HCT116 (cell line): ENCODE data around the gene CST4. TPM values are rescaled to one million over a fixed set of nuclear protein-coding genes. Genes with fewer than 3 reads are reported as not detected.

Experiments used
- ATAC-seq: fragments of 200-7000 bp; cut with Tn5 transposase; 2 replicates; pipeline ENCODE4 v1.9.1; 2020; ENCODE audit warnings: mild to moderate bottlenecking, moderate library complexity
- BruUV-seq: library from RNA; stranded (reverse); fragments of 400-500 nt; replicated peaks from 2 replicates; lab custom pipeline; 2021; lab: Mats Ljungman, UMichigan
- CTCF ChIA-PET: fragments of 300-600 bp; sonication (Branson Sonifier 250); formaldehyde crosslinking; loops from one replicate; lab custom pipeline; 2021; ENCODE audit warnings: antibody characterized with exemption; lab: Charles Lee
- POLR2A ChIA-PET: fragments of 300-600, 350-600 bp; sonication (Branson Sonifier 250); formaldehyde crosslinking; loops from one replicate; lab custom pipeline; 2021; ENCODE audit warnings: antibody characterized with exemption; lab: Charles Lee
- RAD21 ChIA-PET, 2 experiments: fragments of 300-600 bp; sonication (Branson Sonifier 250); formaldehyde crosslinking; loops; one replicate each; lab custom pipeline; 2023; ENCODE audit warnings: low total read pairs in 2 of 2; ENCODE audit not compliant: uncharacterized antibody in 2 of 2, unreplicated experiment in 2 of 2, low non-redundant PET in 1 of 2; lab: Charles Lee
- DNase-seq: peaks from one replicate; pipeline ENCODE4 v3.0.0-alpha.2; 2010; ENCODE audit warnings: low read depth, low spot score
- H2AFZ ChIP-seq: fragments of 200-600 bp; shearing (Covaris generic), sonication (generic); 2 replicates; pipeline ENCODE4 v1.6.1; 2017; ENCODE audit warnings: low read depth, mixed run types, mixed read lengths, antibody characterized with exemption, low read length; ENCODE audit not compliant: poor library complexity, severe bottlenecking
- H3K27ac ChIP-seq: 2 replicates; pipeline ENCODE4 v1.5.1; 2012; ENCODE audit warnings: low read depth, low read length
- H3K27me3 ChIP-seq: fragments of 200-600 bp; sonication (generic); 2 replicates; pipeline ENCODE4 v1.6.1; 2016; ENCODE audit warnings: mixed run types, low read length, mixed read lengths; ENCODE audit not compliant: insufficient read depth
- H3K36me3 ChIP-seq, 2 experiments: fragments of 200-500 bp in 1 of 2; fragments of 200-600 bp in 1 of 2; sonication (Bioruptor generic) in 1 of 2; sonication (generic) in 1 of 2; 2 replicates each; pipeline versions ENCODE4 v1.5.1 to v1.6.1; 2014 to 2016; ENCODE audit warnings: low read length in 2 of 2, inconsistent platforms in 1 of 2, mixed read lengths in 1 of 2, mixed run types in 1 of 2; ENCODE audit not compliant: insufficient read depth in 2 of 2, control insufficient read depth in 1 of 2
- H3K4me1 ChIP-seq, 2 experiments: fragments of 200-600 bp in 1 of 2; sonication (generic) in 1 of 2; 2 replicates each; pipeline versions ENCODE4 v1.5.1 to v1.6.1; 2012 to 2017; ENCODE audit warnings: low read length in 2 of 2, inconsistent platforms in 1 of 2, mild to moderate bottlenecking in 1 of 2, mixed read lengths in 1 of 2, mixed run types in 1 of 2, moderate library complexity in 1 of 2; ENCODE audit not compliant: insufficient read depth in 2 of 2, control insufficient read depth in 1 of 2
- H3K4me2 ChIP-seq: fragments of 200-600 bp; sonication (generic); 2 replicates; pipeline ENCODE4 v1.6.1; 2017; ENCODE audit warnings: mixed run types, low read length, mixed read lengths
- H3K4me3 ChIP-seq, 2 experiments: fragments of 200-600 bp in 1 of 2; sonication (generic) in 1 of 2; replicated peaks in 1 of 2; 2 replicates each; pipeline ENCODE4 v1.5.1; 2011 to 2016; ENCODE audit warnings: low read length in 2 of 2, control low read depth in 1 of 2, low read depth in 1 of 2, mild to moderate bottlenecking in 1 of 2, mixed read lengths in 1 of 2, mixed run types in 1 of 2
- H3K79me2 ChIP-seq: fragments of 200-600 bp; sonication (generic); 2 replicates; pipeline ENCODE4 v1.6.1; 2017; ENCODE audit warnings: mild to moderate bottlenecking, mixed run types, low read length, moderate library complexity, mixed read lengths; ENCODE audit not compliant: insufficient read depth
- H3K9ac ChIP-seq: fragments of 200-600 bp; sonication (generic); 2 replicates; pipeline ENCODE4 v1.6.1; 2016; ENCODE audit warnings: low read length, mixed read lengths
- H3K9me2 ChIP-seq: fragments of 200-600 bp; sonication (generic), shearing (Covaris generic); 2 replicates; pipeline ENCODE4 v1.6.1; 2017; ENCODE audit warnings: mixed run types, mild to moderate bottlenecking, moderate library complexity; ENCODE audit not compliant: insufficient read depth
- H3K9me3 ChIP-seq, 2 experiments: fragments of 200-500 bp in 1 of 2; fragments of 200-600 bp in 1 of 2; sonication (Bioruptor generic) in 1 of 2; sonication (generic) in 1 of 2; 2 replicates each; pipeline ENCODE4 v1.6.1; 2014 to 2017; ENCODE audit warnings: low read length in 2 of 2, mixed read lengths in 2 of 2, inconsistent platforms in 1 of 2, low read depth in 1 of 2, mild to moderate bottlenecking in 1 of 2, mixed run types in 1 of 2, moderate library complexity in 1 of 2; ENCODE audit not compliant: control insufficient read depth in 1 of 2, insufficient read depth in 1 of 2
- H4K20me1 ChIP-seq: fragments of 200-600 bp; sonication (generic), shearing (Covaris generic); 2 replicates; pipeline ENCODE4 v1.6.1; 2017; ENCODE audit warnings: mixed run types, mild to moderate bottlenecking, moderate library complexity; ENCODE audit not compliant: insufficient read depth
- ATF3 ChIP-seq: IDR thresholded peaks from 2 replicates; pipeline ENCODE4 v1.6.1; 2012
- CBX3 ChIP-seq: IDR thresholded peaks from 2 replicates; pipeline ENCODE4 v1.6.1; 2012; ENCODE audit warnings: low read depth
- CEBPB ChIP-seq: IDR thresholded peaks from 2 replicates; pipeline ENCODE4 v1.6.1; 2012; ENCODE audit warnings: low read depth
- EGR1 ChIP-seq: IDR thresholded peaks from 2 replicates; pipeline ENCODE4 v1.6.1; 2012; ENCODE audit warnings: low read depth
- ELF1 ChIP-seq: IDR thresholded peaks from 2 replicates; pipeline ENCODE4 v1.6.1; 2012; ENCODE audit warnings: low read depth, borderline replicate concordance
- EZH2 ChIP-seq: fragments of 200-600 bp; sonication (generic); IDR thresholded peaks from 2 replicates; pipeline ENCODE4 v1.6.1; 2017; ENCODE audit warnings: antibody characterized with exemption, mixed run types
- EZH2phosphoT487 ChIP-seq: fragments of 200-600 bp; IDR thresholded peaks from 2 replicates; pipeline ENCODE4 v1.6.1; 2018; ENCODE audit warnings: antibody characterized with exemption, borderline replicate concordance
- FOSL1 ChIP-seq: IDR thresholded peaks from 2 replicates; pipeline ENCODE4 v1.6.1; 2012; ENCODE audit warnings: low read depth
- JUND ChIP-seq: IDR thresholded peaks from 2 replicates; pipeline ENCODE4 v1.6.1; 2012
- MAX ChIP-seq: IDR thresholded peaks from 2 replicates; pipeline ENCODE4 v1.6.1; 2012
- POLR2A ChIP-seq: IDR thresholded peaks from 2 replicates; pipeline ENCODE4 v1.7.0; 2011; ENCODE audit warnings: borderline replicate concordance; ENCODE audit not compliant: insufficient read depth, insufficient read length; ENCODE audit errors: extremely low read depth
- POLR2AphosphoS5 ChIP-seq: IDR thresholded peaks from 2 replicates; pipeline ENCODE4 v1.6.1; 2011; ENCODE audit warnings: mild to moderate bottlenecking, low read depth, low read length, moderate library complexity
- RAD21 ChIP-seq: IDR thresholded peaks from 2 replicates; pipeline ENCODE4 v1.6.1; 2012; ENCODE audit warnings: low read depth, mild to moderate bottlenecking
- SRF ChIP-seq: IDR thresholded peaks from 2 replicates; pipeline ENCODE4 v1.6.1; 2012; ENCODE audit warnings: low read depth
- TCF7L2 ChIP-seq: IDR thresholded peaks from 2 replicates; pipeline ENCODE4 v1.7.0; 2011; ENCODE audit warnings: borderline replicate concordance, inconsistent platforms; ENCODE audit not compliant: insufficient read depth, insufficient read length; ENCODE audit errors: extremely low read depth
- YY1 ChIP-seq: IDR thresholded peaks from 2 replicates; pipeline ENCODE4 v1.6.1; 2011; ENCODE audit warnings: low read length, low read depth, moderate library complexity, mild to moderate bottlenecking; ENCODE audit not compliant: insufficient replicate concordance; ENCODE audit errors: extremely low read depth
- ZBTB33 ChIP-seq: IDR thresholded peaks from 2 replicates; pipeline ENCODE4 v1.6.1; 2011; ENCODE audit warnings: mild to moderate bottlenecking, low read length, moderate library complexity; ENCODE audit not compliant: insufficient replicate concordance; ENCODE audit errors: extremely low read depth
- ZFX ChIP-seq: fragments of 450-650 bp; IDR thresholded peaks from 2 replicates; pipeline ENCODE4 v1.6.1; 2017
- ZNF274 ChIP-seq: fragments of 200-500 bp; sonication (Bioruptor generic); IDR thresholded peaks from 2 replicates; pipeline ENCODE4 v1.6.1; 2014; ENCODE audit warnings: mild to moderate bottlenecking, low read depth, low read length, inconsistent platforms
- intact Hi-C: fragments of 100-400 bp; cut with micrococcal nuclease; formaldehyde crosslinking; loops from 2 replicates; pipeline ENCODE4 v1.10.0; 2022
- total RNA-seq: library from RNA; stranded (reverse); gene quantifications from one replicate; pipeline ENCODE4 v1.2.1, GENCODE V29; 2021; ENCODE audit not compliant: unreplicated experiment
- TF ChIP-seq, protein P1 (sequence below), 3 experiments: fragments of 200-600 bp in 1 of 3; sonication (generic) in 1 of 3; IDR thresholded peaks in 2 of 3; conservative IDR thresholded peaks in 1 of 3; 2 replicates each; pipeline ENCODE4 v1.5.1; 2012 to 2017; ENCODE audit warnings: low read depth in 2 of 3, low read length in 2 of 3, antibody characterized with exemption in 1 of 3, borderline replicate concordance in 1 of 3, control low read depth in 1 of 3, mild to moderate bottlenecking in 1 of 3, mixed read lengths in 1 of 3, mixed run types in 1 of 3, moderate library complexity in 1 of 3; ENCODE audit not compliant: insufficient read depth in 1 of 3

The CST4 gene
- total RNA-seq, 1 experiment from 2014 or later: not detected

DNA sequence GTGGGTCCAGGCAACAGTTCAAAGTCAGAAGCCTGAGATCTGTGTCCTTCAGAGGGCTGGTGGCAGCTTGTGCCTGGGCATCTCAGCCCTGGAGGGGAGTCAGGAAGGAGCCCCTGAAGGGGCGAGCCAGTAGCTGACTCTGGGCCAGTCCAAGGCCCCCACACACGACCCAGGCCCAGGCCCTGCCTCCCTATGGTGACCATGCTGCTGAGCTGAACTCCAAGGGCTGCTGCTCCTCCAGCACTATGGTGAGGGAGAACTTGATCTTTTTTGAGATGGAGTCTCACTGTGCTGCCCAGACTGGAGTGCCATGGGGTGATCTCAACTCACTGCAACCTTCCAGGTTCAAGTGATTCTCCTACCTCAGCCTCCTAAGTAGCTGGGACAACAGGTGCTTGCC, 35.9 kb downstream of the CST4 start:
- H3K36me3 ChIP-seq: no peaks in the 10 kb centered on the region
- no peak overlapping the region for H2AFZ ChIP-seq
- no TSS peak for BruUV-seq
- intact Hi-C loops: no loop called here
- no peak overlapping the region for H3K4me3 ChIP-seq
- no peaks in the 10 kb centered on the region for H3K9me3 ChIP-seq
- H3K9me2 ChIP-seq: no peaks in the 10 kb centered on the region
- ChIA-PET CTCF (no interaction called here), RAD21 (no interaction called here), POLR2A (no interaction called here)
- no peaks in the 10 kb centered on the region for H3K4me1 ChIP-seq
- no peaks in the 10 kb centered on the region for H3K27me3 ChIP-seq
- no peak for DNase-seq
- no peak overlapping the region for H3K4me2 ChIP-seq
- H3K79me2 ChIP-seq: no peaks in the 10 kb centered on the region
- no peaks in the 10 kb centered on the region for H4K20me1 ChIP-seq
- no peak for TF ChIP-seq ELF1
- no peak for TF ChIP-seq JUND
- TF ChIP-seq TCF7L2: no peak
- no peak for TF ChIP-seq ZBTB33
- TF ChIP-seq EGR1: no peak
- TF ChIP-seq ZNF274: no peak
- no peak for TF ChIP-seq ATF3
- TF ChIP-seq MAX: no peak
- TF ChIP-seq POLR2AphosphoS5: no peak
- no peak for TF ChIP-seq RAD21
- TF ChIP-seq CEBPB: no peak
- TF ChIP-seq ZFX: no peak
- TF ChIP-seq FOSL1: no peak
- no peak for TF ChIP-seq EZH2phosphoT487
- TF ChIP-seq, protein P1, sequence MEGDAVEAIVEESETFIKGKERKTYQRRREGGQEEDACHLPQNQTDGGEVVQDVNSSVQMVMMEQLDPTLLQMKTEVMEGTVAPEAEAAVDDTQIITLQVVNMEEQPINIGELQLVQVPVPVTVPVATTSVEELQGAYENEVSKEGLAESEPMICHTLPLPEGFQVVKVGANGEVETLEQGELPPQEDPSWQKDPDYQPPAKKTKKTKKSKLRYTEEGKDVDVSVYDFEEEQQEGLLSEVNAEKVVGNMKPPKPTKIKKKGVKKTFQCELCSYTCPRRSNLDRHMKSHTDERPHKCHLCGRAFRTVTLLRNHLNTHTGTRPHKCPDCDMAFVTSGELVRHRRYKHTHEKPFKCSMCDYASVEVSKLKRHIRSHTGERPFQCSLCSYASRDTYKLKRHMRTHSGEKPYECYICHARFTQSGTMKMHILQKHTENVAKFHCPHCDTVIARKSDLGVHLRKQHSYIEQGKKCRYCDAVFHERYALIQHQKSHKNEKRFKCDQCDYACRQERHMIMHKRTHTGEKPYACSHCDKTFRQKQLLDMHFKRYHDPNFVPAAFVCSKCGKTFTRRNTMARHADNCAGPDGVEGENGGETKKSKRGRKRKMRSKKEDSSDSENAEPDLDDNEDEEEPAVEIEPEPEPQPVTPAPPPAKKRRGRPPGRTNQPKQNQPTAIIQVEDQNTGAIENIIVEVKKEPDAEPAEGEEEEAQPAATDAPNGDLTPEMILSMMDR (IDR thresholded peaks at IDR 0.05 in 2 of 3, conservative IDR thresholded peaks at IDR 0.05 in 1 of 3; ENCODE audit: borderline replicate concordance in 1 of 3, insufficient read depth in 1 of 3, low read depth in 2 of 3, low read length in 2 of 3): no peak
- no peak for TF ChIP-seq POLR2A
- TF ChIP-seq SRF: no peak
- TF ChIP-seq EZH2: no peak
- TF ChIP-seq CBX3: no peak
- no peak for TF ChIP-seq YY1
- H3K9ac ChIP-seq: no peak overlapping the region
- ATAC-seq: no peak
- no peak overlapping the region for H3K27ac ChIP-seq
